Spleen (tissue), 11 donors: ENCODE measurements around the gene CKLF. TPM values are rescaled to one million over a fixed set of nuclear protein-coding genes. Genes with fewer than 3 reads are reported as not detected.

ENCODE experiments used
- DNase-seq: peaks from one replicate; pipeline ENCODE4 v3.0.0-alpha.2; 2020
- H3K27ac ChIP-seq, 8 donors: fragments of 200-600 bp; sonication (generic) in 7 of 8; 1 replicate in 4 of 8; 2 replicates in 4 of 8; pipeline versions ENCODE4 v1.5.0 to v1.8.0; 2016 to 2021; ENCODE audit warnings: inconsistent platforms in 4 of 8, mild to moderate bottlenecking in 4 of 8, moderate library complexity in 1 of 8
- H3K27me3 ChIP-seq, 7 donors: fragments of 200-600 bp; sonication (generic) in 6 of 7; replicated peaks in 1 of 7; 1 replicate in 4 of 7; 2 replicates in 3 of 7; pipeline versions ENCODE4 v1.5.0 to v1.8.0; 2016 to 2021; ENCODE audit warnings: inconsistent platforms in 3 of 7, mild to moderate bottlenecking in 1 of 7
- H3K36me3 ChIP-seq, 6 donors: fragments of 200-600 bp; sonication (generic) in 5 of 6; 1 replicate in 4 of 6; 2 replicates in 2 of 6; pipeline versions ENCODE4 v1.5.0 to v1.8.0; 2016 to 2021; ENCODE audit warnings: inconsistent platforms in 2 of 6
- H3K4me1 ChIP-seq, 6 donors: fragments of 200-600 bp; sonication (generic) in 5 of 6; 1 replicate in 3 of 6; 2 replicates in 3 of 6; pipeline versions ENCODE4 v1.5.0 to v1.8.0; 2016 to 2021; ENCODE audit warnings: inconsistent platforms in 3 of 6
- H3K4me3 ChIP-seq, 8 donors: fragments of 200-600 bp; sonication (generic) in 7 of 8; 1 replicate in 4 of 8; 2 replicates in 4 of 8; pipeline versions ENCODE4 v1.5.0 to v1.8.0; 2016 to 2021; ENCODE audit warnings: inconsistent platforms in 4 of 8, mild to moderate bottlenecking in 4 of 8, moderate library complexity in 2 of 8
- H3K9me3 ChIP-seq, 8 donors: fragments of 200-600 bp; sonication (generic) in 7 of 8; 1 replicate in 4 of 8; 2 replicates in 4 of 8; pipeline versions ENCODE4 v1.5.0 to v1.8.0; 2016 to 2021; ENCODE audit warnings: inconsistent platforms in 4 of 8
- CTCF ChIP-seq, 11 experiments: fragments of 200-600 bp in 7 of 11; fragments of 450-650 bp in 4 of 11; sonication (generic) in 4 of 11; IDR thresholded peaks in 8 of 11; conservative IDR thresholded peaks in 3 of 11; 1 replicate in 7 of 11; 2 replicates in 4 of 11; pipeline versions ENCODE4 v1.4.0 to v1.8.0; 2016 to 2021; ENCODE audit warnings: antibody characterized with exemption in 11 of 11, inconsistent platforms in 4 of 11, mild to moderate bottlenecking in 1 of 11
- POLR2A ChIP-seq, 3 donors: fragments of 450-650 bp; IDR thresholded peaks; one replicate each; pipeline ENCODE4 v1.5.1; 2017; ENCODE audit warnings: antibody characterized with exemption in 3 of 3, mild to moderate bottlenecking in 1 of 3
- POLR2AphosphoS5 ChIP-seq, 3 donors: sonication (generic); formaldehyde crosslinking; IDR thresholded peaks; one replicate each; pipeline ENCODE4 v1.5.1; 2017; ENCODE audit warnings: antibody characterized with exemption in 3 of 3
- WGBS, 5 donors: extraction: QIAGEN DNeasy Blood & Tissue Kit in 3 of 5; methylation state at CpG; one replicate each; pipeline versions ENCODE4 v1.1.5 to v1.1.7; 2013 to 2018; 5-methylcytosine and 5-hydroxymethylcytosine counted together
- intact Hi-C: fragments of 100-400 bp; cut with DNase I; formaldehyde crosslinking; loops from one replicate; pipeline ENCODE4 v1.15.0; 2023; ENCODE audit warnings: low total_unique reads
- polyA plus RNA-seq, 3 donors: library from polyadenylated mRNA; stranded (reverse); fragments of 200-250 nt; gene quantifications; one replicate each; pipeline ENCODE4 v1.2.1, GENCODE V29; 2013
- total RNA-seq, 7 donors: library from RNA; depleted of rRNA in 3 of 7; stranded (reverse); fragments of >200 nt in 3 of 7; fragmentation: NEBNext Ultra II Directional in 4 of 7; extraction: Animal tissue kit (Norgen Biotek cat#: 25700) in 4 of 7; gene quantifications; one replicate each; pipeline versions ENCODE4 v1.1.0 to v1.2.1, GENCODE V29; 2016 to 2021
- donor health status: healthy with polysubstance abuse.
- donor health status: DM: no; HTN: no; CAD: no; lungs with moderate emphysema.
- donor health status: DM: no; HTN: no; CAD: no.
- donor health status: Bipolar disorder and iron deficiency.
- donor health status: healthy.
- donor health status: DM: no; HTN: no; CAD: no.
- donor health status: DM: yes; HTN: yes; CAD: no.

Gene CKLF
- total and polyA plus RNA-seq, 10 donors = 61.9 to 132 (median 75.4) TPM

- intact Hi-C loops = no loop called here
- H3K4me1 ChIP-seq = peaks cover 25 to 68% (median 35%) of the 10 kb centered on the region in 6 donors
- no peak for TF ChIP-seq POLR2AphosphoS5 (IDR thresholded peaks at IDR 0.05)
- TF ChIP-seq CTCF (IDR thresholded peaks at IDR 0.05 in 8 of 11, conservative IDR thresholded peaks at IDR 0.05 in 3 of 11) = no peak
- no peak for TF ChIP-seq POLR2A (IDR thresholded peaks at IDR 0.05)
- no peaks in the 10 kb centered on the region for H3K27me3 ChIP-seq
- WGBS, 5 donors = 89 to 100% (median 95%) methylated on average over 5 of the region's 5 CpGs
- H3K36me3 ChIP-seq = peaks cover 0 to 75% (median 29%) of the 10 kb centered on the region in 6 donors
- H3K4me3 ChIP-seq = no peak overlapping the region
- peak overlapping the region in 1 of 8 donors; percentile 99 for H3K27ac ChIP-seq
- H3K9me3 ChIP-seq = no peaks in the 10 kb centered on the region
- no peak for DNase-seq
Measured at GRCh38 chr16:66528294-66528693, 24.1 kb upstream of the CKLF start.

- no peak overlapping the region for H3K27ac ChIP-seq
- peaks cover 0 to 82% (median 29%) of the 10 kb centered on the region in 6 donors for H3K36me3 ChIP-seq
- no peak for DNase-seq
- peaks cover 14 to 62% (median 23%) of the 10 kb centered on the region in 6 donors for H3K4me1 ChIP-seq
- intact Hi-C loops = no loop called here
- H3K9me3 ChIP-seq = no peaks in the 10 kb centered on the region
- TF ChIP-seq POLR2A (IDR thresholded peaks at IDR 0.05) = no peak
- TF ChIP-seq CTCF (IDR thresholded peaks at IDR 0.05 in 8 of 11, conservative IDR thresholded peaks at IDR 0.05 in 3 of 11) = no peak
- TF ChIP-seq POLR2AphosphoS5 (IDR thresholded peaks at IDR 0.05) = no peak
- H3K4me3 ChIP-seq = no peak overlapping the region
- no peaks in the 10 kb centered on the region for H3K27me3 ChIP-seq
- 81 to 96% (median 85%) methylated on average over 6 of the region's 6 CpGs for WGBS, 5 donors
Measured at GRCh38 chr16:66529475-66529874, 22.9 kb upstream of the CKLF start.

GRCh38 chr16:66534376-66534799 lies 18.0 kb upstream of the CKLF start:
- DNase-seq = peak; percentile 25
- no peaks in the 10 kb centered on the region for H3K9me3 ChIP-seq
- 58 to 100% (median 94%) methylated on average over 1 of the region's 1 CpG for WGBS, 5 donors
- H3K27me3 ChIP-seq = no peaks in the 10 kb centered on the region
- no peak for TF ChIP-seq POLR2A (IDR thresholded peaks at IDR 0.05)
- TF ChIP-seq CTCF (IDR thresholded peaks at IDR 0.05 in 8 of 11, conservative IDR thresholded peaks at IDR 0.05 in 3 of 11) = no peak
- TF ChIP-seq POLR2AphosphoS5 (IDR thresholded peaks at IDR 0.05) = no peak
- no peak overlapping the region for H3K4me3 ChIP-seq
- H3K4me1 ChIP-seq = peaks cover 4 to 36% (median 9%) of the 10 kb centered on the region in 6 donors
- no peak overlapping the region for H3K27ac ChIP-seq
- peaks cover 0 to 82% (median 13%) of the 10 kb centered on the region in 6 donors for H3K36me3 ChIP-seq
- intact Hi-C loops = no loop called here

GRCh38 chr16:66536525-66536924 lies 15.9 kb upstream of the CKLF start:
- peaks cover 0 to 76% (median 0%) of the 10 kb centered on the region in 6 donors for H3K36me3 ChIP-seq

More at GRCh38 chr16:66536525-66536924, 15.9 kb upstream of the CKLF start:
- WGBS, 5 donors = 88 to 97% (median 94%) methylated on average over 4 of the region's 4 CpGs
- Histone ChIP-seq H3K27me3 (no peaks in the 10 kb centered on the region), H3K27ac (no peak overlapping the region), H3K4me1 (peaks cover 12 to 52% (median 24%) of the 10 kb centered on the region in 6 donors), H3K4me3 (no peak overlapping the region), H3K9me3 (no peaks in the 10 kb centered on the region)
- TF ChIP-seq POLR2A (IDR thresholded peaks at IDR 0.05) = no peak
- TF ChIP-seq CTCF (IDR thresholded peaks at IDR 0.05 in 8 of 11, conservative IDR thresholded peaks at IDR 0.05 in 3 of 11) = no peak
- no peak for TF ChIP-seq POLR2AphosphoS5 (IDR thresholded peaks at IDR 0.05)
- DNase-seq = no peak
- intact Hi-C loops = no loop called here
